Stimulated activated CD8-positive, alpha-beta memory T cell treated with anti-CD3 and anti-CD28 coated beads, Interleukin-4, amount 100 ng/mL, for 48 hours (primary cell): ENCODE results near the gene COX10.
"Not testable (repeated sequence)": the region's sequence is repeated elsewhere in the genome, so short reads cannot be mapped to it uniquely, and the experiment has no call there.

ENCODE experiments used
- DNase-seq: peaks from one replicate; pipeline ENCODE4 v3.0.0-alpha.2; 2020

Gene COX10

DNA sequence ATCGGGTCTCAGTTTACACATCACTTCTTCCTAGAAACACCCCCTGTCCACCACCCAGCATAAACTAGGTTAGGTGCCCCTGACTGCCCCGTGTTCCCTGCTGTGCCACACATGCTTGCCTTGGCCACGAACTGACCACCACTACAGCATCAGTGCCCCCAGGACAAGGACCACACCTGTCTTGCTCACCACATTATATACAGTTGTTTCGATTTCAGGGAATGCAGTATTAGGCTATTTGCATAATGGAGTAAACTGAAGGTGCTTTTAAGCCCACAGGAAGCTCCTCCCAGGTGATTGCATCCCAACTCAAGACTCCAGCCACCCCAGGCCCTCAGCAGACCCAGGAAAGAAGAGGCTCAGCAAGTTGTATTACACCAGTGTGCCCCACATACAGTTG lies 117.1 kb downstream of the COX10 start:
- DNase-seq = not testable (repeated sequence)

DNA sequence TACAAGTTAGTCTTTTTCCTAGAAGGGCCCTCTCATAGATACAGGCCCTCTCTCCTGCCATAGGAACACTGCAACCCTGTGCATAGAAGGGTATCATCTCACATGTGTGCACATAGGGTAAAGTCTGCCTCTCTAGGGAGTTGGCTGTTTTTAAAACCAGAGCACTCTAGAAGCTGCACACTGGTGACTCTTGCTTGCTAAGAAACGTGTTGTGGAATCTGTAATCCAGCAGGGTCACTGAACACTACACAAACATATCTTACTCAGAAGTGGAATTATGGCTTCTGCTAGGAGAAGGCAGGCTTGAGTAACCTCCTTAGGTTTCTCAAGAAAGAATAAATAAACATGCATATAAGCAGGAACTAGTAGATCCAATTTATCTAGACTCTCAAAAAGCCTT lies 121.5 kb downstream of the COX10 start:
- not testable (repeated sequence) for DNase-seq

DNA sequence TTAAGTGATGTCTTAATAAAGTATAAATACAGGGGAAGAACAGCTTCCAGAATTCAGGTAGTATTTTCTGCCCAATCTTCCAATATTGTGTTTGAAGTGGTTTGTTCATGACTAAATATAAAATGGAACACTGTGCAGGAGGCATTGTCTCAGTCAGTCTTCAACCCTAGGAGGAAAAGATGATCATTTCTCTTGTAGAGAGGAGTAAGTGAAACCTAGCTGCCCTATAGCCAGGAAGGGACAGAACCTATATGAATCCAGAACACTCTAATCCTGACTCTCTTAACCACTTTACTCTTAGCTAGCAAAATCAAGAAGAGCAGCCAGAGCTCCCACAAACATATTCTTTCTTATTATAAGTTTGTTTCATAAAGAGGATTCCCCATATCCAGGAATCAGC lies 122.2 kb downstream of the COX10 start:
- not testable (repeated sequence) for DNase-seq

DNA sequence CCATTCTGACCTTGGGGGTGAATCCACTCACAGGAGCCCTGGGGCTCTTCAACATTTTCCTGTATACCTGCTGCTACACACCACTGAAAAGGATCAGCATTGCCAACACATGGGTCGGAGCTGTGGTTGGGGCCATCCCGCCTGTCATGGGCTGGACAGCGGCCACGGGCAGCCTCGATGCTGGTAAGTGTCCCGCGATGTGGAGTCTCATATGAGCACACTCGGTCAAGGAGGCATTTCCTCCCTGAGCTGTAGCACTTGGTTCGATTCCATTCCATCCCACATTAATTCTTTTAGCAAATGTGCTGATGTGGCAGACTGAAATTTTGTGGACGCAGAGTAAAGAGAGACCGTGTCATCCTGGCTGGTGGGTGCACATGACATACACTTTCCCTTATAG lies 122.7 kb downstream of the COX10 start:
- DNase-seq = not testable (repeated sequence)

DNA sequence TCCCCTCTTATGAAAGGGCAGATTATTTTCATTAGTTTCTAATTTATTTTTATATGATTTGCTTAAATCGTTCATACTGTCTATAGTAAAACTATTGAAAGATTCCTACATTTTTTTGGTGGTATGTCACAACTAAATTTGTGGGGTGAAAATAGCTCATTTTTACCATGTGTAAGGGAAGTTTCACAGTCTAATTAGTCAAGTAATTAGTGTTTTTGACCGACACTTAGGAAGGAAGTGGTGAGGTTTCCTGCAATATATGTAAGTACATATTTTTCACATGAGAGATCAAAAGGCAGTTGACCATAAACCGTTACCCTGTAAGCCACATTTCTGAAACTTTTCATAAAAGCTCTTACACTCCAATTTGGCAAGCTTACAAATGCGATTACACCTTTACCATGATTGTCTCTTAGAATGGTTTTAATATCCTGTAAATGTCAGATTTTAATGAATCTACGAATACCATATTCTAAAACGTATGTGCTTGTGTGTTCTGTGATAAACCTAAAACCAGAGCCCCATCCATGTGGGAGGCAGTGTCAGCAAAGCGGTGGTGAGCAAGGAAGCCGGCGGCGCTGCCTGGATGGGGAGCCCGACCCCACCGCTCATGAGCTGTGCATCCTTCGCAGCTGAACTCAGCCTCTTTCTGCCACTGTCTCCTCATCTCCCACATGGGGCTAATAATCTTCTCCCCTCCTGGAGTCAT lies 123.5 kb downstream of the COX10 start:
- not testable (repeated sequence) for DNase-seq

DNA sequence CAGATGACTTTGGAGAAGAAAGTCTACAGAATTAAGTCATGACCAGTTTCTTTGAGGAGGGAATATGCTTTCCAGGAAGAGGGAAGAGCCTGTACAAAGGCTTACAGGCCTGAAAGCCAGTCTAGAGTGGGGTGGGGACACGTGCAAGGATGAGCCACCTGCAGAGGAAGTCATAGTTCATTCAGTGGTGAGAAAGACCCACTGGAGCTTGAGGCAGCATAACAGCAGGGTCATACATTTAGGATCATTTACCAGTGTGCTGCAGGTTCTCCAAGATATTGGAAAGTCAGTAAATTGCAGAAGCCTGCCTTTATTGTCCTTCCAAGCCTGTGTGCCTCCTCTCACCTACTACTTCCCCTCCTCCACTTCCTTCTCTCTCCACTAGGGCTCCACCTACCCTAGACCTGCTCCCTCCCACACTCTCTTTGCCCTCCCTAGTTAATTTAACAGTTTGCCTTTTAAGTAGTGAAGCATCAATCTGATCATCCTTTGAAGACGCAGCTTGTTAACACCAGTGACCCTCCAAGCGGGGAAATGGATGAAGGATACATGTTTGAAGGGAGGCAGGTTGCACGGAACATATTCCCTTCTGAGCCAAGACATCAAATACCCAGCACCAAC lies 127.2 kb downstream of the COX10 start:
- DNase-seq = no peak

DNA sequence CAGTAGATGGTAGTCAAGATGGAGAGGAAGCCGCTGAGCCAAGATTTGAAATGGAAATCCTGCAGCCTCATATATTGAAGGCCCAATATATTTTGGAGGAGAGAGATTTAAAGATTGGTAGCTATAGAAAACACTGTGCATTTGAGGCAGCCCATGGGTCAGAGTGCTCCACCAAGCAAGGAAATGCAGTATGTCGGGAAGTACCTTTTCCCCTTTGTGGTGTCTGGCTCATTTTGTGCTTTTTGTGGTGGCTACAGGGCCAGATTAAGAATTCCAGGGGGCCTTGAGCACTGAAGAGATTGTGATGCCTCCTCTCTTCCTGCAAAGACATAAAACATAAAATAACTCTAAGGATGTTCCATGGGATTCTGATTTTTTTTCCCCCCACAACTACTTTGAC lies 127.8 kb downstream of the COX10 start:
- no peak for DNase-seq

DNA sequence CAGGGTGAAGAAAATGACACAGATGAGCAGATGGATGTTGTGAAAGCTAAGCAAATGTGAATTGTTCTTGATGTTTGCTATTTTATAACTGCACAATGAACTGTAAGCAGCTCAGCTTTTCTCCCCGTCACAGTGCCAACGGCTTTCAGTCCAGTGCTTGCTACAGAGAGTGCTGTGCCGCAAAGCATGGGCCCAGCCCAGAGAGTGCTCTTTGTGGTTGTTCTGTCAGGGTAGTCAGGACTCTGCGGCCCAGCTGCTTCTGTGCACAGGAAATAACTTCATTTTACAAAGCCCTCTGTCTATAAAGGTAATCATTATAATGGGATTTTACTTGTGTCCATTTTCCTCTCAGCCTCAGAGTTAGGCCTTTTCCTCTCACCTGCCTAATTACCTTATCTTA lies 128.3 kb downstream of the COX10 start:
- DNase-seq = peak; percentile 76

DNA sequence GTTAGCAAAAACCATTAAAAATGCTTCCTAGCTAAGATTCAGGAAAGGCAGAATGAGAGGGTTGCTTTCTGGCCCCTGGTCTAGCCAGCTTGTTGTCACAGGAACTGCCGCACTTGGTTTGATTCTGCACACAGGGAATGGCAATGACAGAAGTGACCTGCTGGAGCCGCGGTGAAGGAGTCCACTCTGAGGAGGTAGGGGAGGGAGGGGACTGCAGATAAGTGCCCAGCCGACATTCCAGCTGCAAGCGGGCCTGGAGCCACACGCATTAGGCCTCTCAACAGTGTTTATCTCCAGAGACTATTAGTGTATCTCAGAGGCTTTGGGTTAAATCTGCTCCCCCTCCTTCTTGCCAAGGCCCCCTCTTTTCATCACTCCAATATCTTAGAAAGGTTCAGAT lies 128.7 kb downstream of the COX10 start:
- no peak for DNase-seq

DNA sequence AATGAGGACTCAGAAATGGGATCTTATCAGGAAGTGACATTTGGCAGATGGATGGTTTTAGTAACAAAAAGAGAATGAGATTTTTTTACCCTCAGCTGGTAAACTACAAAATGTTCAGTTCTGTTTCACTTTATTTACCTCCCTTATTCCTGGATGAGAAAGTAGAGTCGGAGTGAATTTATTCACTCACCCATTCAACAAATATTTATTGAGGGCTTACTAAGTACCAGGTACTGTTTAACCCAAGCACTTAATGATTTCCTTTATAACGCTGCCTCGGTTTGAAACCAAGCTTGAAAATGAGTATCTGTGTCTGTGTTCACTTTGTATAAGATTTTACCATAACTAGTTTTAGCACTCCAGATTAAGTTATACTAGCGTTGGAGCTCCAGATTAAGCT lies 129.3 kb downstream of the COX10 start:
- no peak for DNase-seq

DNA sequence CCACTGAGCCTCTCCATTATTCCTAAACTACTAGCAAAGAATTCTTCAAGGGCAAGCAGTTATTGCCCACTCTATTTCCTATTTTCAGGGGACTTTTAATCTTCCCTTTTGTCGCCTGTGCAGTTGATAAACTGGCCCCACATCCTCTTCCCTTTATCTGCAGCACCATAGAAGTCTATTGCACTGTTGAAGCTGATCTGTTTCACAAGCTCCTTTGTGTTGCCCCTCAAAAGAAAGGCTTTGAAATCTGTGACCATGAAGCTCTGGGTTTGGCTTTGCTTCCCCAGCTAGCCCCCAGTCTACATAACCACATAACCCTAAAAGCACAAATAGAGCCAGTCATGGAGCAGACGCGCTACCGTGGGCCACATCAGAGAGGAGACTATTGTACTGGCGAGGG lies 130.3 kb downstream of the COX10 start:
- DNase-seq = no peak

DNA sequence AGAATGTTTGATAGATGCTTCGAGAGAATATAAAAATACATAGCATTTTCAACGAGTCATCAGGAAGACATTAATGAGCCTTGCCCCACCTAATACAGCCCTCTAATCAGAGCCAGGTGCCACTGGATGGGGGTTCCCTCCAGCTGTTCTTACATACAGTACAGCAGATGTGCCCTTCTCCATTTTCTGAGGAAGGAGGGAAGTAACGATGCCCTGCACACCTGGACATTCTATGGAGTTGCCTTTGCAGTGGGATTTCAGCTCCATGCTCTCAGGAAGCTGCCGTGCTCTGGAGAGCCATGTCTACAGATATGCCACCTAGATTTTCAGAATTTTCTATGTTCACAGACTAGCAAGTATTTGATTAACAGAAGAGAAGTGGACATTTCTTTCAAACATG lies 131.1 kb downstream of the COX10 start:
- DNase-seq = no peak

DNA sequence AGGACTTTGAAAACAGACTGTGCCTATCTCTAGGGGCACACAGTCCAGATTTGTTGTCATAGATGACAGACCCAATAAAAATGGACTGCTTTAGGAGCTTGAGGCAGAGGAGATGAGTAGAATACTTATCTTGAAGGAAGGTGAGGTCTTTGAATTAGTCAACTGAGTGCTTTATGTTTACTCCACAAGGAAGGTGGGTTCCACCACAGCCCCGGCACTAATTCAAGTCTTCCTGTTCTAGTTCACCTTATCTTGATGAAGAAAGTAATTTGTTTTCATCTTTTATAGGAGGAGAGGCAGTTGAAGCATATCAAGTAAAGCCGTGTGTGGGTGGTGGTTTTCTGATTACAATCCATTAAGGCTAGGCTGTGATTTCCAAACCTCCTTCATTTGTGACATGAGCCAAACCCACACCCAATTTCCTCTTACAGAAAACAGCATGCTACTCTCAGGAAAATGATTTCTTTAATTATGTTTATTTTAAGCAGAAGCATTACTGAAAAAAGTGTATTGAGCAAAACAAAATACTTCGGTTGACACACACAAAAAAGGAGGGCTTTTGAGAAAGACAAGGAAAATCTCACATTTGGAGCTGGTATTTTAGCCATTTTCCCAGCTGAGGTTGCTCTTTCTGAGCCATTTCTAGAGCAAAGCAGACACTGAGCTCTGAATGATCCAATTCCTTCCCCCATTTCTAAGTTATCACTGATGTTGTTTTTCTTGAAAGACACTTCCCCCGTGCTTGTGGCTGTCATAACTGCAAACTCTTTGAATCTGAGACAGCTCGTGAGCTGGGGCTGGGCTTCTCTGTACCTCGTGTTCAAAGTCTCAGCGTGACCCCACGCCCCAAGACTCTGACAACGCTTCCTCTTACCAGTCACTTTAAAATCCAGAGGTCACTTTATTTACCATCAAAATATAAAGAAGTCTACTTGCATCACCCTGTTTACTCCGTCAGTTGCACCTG lies 132.0 kb downstream of the COX10 start:
- peak; percentile 72 for DNase-seq

DNA sequence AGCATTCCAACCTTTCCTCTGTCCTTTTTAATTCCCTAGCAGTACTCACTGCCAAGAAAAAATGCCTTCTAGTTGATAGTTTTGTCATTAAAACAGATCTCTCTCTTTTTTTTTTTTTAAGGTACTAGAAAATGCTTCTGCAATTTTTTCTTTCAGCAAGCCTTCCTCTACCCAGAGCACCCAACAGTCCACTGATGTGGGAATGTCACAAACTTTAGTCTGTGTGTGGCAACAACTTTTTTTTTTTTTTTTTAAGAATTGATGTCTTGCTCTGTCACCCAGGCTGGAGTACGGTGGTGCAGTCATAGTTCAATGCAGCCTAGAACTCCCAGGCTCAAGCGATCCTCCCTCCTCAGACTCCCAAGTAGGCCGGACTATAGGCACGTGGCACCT lies 132.7 kb downstream of the COX10 start:
- DNase-seq = no peak

DNA sequence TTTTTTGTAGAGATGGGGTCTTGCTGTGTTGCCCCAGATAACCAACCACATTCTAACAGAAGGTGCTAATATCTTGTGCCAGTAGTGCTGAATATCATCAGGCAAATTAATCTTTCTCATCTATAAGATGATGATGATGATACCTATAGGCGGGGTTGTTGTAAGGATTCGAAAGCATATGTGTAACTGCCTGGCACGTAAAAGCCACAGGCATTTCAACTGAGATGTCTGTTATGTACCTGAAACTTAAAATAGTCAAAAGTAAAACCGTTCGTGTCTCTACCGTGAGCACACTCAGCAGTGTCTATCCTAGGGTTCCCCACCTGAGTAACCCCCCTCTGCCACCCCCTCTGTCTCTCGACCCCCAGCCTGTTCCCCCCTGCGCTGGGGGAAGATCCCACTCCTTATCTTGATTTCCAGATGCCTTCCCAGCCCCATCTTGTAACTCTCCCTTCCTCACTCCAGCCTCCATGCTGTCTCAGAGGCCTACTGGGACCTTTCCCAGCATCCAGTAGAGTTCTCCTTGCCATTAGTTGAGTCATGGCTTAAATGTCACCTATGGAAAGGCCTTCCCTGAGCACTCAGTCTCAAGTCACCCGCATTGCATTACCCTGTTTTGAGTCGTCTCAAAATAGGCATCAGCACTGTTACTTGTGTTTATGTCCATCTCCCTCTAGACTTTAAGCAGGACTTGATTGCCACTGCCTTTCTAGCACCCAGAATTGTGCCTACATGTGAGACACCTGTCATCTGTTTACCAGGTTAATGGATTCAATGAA lies 133.3 kb downstream of the COX10 start:
- DNase-seq = no peak

DNA sequence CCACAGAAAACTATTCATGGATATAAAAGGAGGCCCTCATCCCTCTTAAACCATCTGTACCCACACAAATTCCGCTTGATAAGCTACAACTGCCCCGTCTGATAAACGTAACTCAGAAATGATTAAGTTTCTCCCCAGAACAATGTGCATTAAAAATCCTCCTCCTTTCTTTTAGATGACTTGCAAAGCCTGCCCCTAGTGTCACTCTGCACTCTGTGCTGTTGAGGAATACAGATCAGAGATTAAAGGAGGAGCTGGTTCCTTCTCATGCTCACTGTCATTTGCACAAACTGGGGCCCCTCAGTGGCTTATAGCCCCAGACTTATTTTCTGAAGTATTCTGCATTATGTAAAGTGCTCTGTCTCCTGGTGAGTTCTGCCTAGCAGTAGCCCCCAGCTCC lies 134.1 kb downstream of the COX10 start:
- no peak for DNase-seq

DNA sequence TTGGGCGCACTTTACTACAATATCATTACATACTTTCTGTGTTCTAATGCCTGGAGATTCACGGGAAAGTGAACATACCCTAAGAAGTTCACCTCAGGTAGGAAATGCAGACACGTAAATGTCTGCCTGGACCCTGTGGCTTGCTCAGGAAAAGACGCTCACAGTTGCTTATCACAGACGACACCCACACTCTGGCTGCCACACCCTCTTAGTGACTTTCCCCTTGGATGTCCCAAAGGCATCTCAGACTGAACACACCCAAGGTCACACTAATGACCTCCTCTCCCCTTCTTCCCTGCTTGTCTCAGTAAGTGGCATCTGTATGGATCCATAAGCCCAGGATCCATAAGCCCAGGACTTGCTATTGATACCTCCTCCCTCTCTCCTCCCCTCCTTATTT lies 134.8 kb downstream of the COX10 start:
- DNase-seq = no peak

DNA sequence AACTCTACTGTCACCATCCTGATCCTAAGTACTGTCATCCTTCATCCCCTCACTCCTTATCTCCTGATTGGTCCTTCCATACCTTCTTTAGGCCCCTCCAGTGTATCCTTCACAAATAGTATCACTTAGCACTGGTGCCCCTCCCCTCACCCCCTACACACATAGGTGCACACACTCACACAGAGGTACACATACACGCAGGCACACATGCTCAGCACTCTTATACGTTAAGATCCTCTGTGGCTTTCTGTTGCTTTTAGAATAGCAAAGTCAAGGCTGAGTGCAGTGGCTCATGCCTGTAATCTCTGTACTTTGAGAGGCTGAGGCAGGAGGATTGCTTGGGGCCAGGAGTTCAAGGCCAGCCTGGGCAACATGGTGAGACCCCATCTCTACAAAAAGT lies 135.2 kb downstream of the COX10 start:
- no peak for DNase-seq

DNA sequence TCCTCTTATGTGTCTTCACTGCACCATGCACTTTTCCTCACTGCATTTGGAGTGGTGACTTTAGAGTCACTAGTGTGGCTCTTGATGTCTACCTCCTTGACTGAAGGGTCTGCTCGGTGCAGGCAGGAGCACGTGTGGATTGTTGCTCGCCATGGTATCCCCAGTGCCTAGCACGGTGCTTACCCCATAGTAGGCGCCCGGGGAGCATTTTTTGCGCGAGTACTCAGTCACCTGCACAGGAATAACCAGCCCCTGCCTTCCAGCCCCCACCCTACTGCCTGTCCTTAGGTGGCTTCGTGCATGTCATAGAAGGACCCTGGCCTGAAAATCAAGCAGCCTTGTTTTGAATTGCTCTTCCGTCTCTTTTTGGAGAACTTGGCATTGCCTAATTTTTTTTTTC lies 136.1 kb downstream of the COX10 start:
- DNase-seq = no peak

DNA sequence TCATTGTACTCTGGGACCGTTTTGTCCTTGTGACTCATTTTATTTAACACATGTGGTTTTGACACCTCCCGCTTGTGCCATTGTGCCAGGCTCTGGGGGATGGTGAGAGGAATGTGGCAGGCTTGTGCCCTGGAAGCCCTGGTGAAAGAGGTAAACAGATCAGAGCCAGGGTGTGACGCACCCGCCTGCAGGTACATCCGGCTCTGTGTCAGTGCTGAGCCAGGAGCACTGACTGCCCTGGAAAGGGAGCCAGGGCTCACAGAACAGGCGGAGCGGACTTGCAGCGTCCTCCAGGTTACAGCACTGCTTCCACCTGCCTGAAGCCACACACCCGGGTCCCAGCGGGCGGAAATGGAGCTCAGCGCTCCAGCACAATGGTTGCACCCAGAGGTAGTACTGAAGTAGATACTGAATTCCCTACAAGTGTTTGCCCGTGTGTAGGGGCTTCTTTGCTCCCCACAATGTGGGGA lies 136.7 kb downstream of the COX10 start:
- DNase-seq = peak; percentile 73

DNA sequence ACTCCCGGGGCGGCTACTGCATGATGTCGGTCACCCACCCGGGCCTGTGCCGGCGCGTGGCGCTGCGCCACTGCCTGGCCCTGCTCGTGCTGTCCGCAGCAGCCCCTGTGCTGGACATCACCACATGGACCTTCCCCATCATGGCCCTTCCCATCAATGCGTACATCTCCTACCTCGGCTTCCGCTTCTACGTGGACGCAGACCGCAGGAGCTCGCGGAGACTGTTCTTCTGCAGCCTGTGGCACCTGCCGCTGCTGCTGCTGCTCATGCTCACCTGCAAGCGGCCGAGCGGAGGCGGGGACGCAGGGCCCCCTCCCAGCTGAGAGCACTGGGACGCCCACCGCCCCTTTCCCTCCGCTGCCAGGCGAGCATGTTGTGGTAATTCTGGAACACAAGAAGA lies 137.6 kb downstream of the COX10 start:
- DNase-seq = no peak

DNA sequence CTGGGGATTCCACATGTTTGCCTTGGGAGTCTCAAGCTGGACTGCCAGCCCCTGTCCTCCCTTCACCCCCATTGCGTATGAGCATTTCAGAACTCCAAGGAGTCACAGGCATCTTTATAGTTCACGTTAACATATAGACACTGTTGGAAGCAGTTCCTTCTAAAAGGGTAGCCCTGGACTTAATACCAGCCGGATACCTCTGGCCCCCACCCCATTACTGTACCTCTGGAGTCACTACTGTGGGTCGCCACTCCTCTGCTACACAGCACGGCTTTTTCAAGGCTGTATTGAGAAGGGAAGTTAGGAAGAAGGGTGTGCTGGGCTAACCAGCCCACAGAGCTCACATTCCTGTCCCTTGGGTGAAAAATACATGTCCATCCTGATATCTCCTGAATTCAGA lies 138.5 kb downstream of the COX10 start:
- DNase-seq = no peak

DNA sequence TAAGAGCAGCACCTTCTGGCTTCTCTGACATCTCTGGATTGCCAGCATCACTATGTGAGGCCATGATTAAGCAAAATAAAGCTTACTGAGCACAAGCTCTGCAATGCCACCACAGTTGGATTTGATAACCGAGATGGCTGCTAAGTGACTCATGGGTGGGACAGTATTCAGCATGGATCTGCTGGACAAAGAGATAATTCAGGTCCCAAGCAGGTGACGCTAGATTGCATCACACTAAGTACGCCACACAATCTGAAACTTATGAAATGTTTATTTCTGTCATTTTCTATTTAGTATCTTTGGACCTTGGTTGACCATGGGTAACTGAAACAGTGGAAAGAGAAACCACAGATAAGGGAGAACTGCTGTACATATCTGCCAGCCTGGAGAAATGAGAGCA lies 139.9 kb downstream of the COX10 start:
- no peak for DNase-seq
